ENCODE data around the gene SLC22A17. TPM values are rescaled to one million over a fixed set of nuclear protein-coding genes. Genes with fewer than 3 reads are reported as not detected.

The SLC22A17 gene
- total and polyA plus RNA-seq, 2 of the 4 experiments (the other 2 are of a cell fraction): 6.6 to 36.0 TPM

- TF ChIP-seq, protein P1, sequence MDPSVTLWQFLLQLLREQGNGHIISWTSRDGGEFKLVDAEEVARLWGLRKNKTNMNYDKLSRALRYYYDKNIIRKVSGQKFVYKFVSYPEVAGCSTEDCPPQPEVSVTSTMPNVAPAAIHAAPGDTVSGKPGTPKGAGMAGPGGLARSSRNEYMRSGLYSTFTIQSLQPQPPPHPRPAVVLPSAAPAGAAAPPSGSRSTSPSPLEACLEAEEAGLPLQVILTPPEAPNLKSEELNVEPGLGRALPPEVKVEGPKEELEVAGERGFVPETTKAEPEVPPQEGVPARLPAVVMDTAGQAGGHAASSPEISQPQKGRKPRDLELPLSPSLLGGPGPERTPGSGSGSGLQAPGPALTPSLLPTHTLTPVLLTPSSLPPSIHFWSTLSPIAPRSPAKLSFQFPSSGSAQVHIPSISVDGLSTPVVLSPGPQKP (IDR thresholded peaks at IDR 0.05; ENCODE audit: borderline replicate concordance, low read depth, low read length): no peak
These were observed 30.8 kb downstream of the SLC22A17 start (continued) for GRCh38 chr14:23321572-23322547.
